CD8-positive, alpha-beta memory T cell (primary cell): Measurements from ENCODE around the gene CFAP298. TPM values are rescaled to one million over a fixed set of nuclear protein-coding genes. Genes with fewer than 3 reads are reported as not detected.
A peak's percentile ranks its signal among the peaks of the same experiment; 100 is the strongest.

Source experiments
- CTCF ChIA-PET: fragments of 350-600 bp; sonication (Branson Sonifier 250); formaldehyde crosslinking; loops from one replicate; lab custom pipeline; 2021; ENCODE audit warnings: antibody characterized with exemption; lab: Charles Lee
- POLR2A ChIA-PET: fragments of 350-600 bp; sonication (Branson Sonifier 250); formaldehyde crosslinking; loops from one replicate; lab custom pipeline; 2021; ENCODE audit warnings: antibody characterized with exemption; lab: Charles Lee
- DNase-seq, 5 donors: peaks; one replicate each; pipeline versions ENCODE4 v3.0.0 to v3.0.0-alpha.2; 2020 to 2022; ENCODE audit warnings: mixed read lengths in 1 of 5
- H3K27ac ChIP-seq: one replicate; pipeline ENCODE4 v1.7.0; 2013; ENCODE audit warnings: low read depth, mild to moderate bottlenecking, low read length, moderate library complexity
- H3K27me3 ChIP-seq: 2 replicates; pipeline ENCODE4 v1.7.0; 2013; ENCODE audit warnings: low read length, mild to moderate bottlenecking; ENCODE audit not compliant: insufficient read depth, poor library complexity, severe bottlenecking
- H3K36me3 ChIP-seq: 2 replicates; pipeline ENCODE4 v1.7.0; 2013; ENCODE audit warnings: mild to moderate bottlenecking, low read length, moderate library complexity; ENCODE audit not compliant: insufficient read depth
- H3K4me1 ChIP-seq: 2 replicates; pipeline ENCODE4 v1.7.0; 2013; ENCODE audit warnings: mild to moderate bottlenecking, low read length, moderate library complexity; ENCODE audit not compliant: insufficient read depth
- H3K4me3 ChIP-seq: 2 replicates; pipeline ENCODE4 v1.7.0; 2013; ENCODE audit warnings: mild to moderate bottlenecking, low read length
- H3K9me3 ChIP-seq: 2 replicates; pipeline ENCODE4 v1.7.0; 2013; ENCODE audit warnings: mild to moderate bottlenecking, low read length
- H3K27ac Mint-ChIP-seq, 8 donors: one replicate each; pipeline ENCODE4 v1.8.0; 2020 to 2021; ENCODE audit warnings: mixed read lengths in 8 of 8, mild to moderate bottlenecking in 6 of 8, inconsistent platforms in 3 of 8, moderate library complexity in 3 of 8
- H3K27me3 Mint-ChIP-seq, 2 donors: one replicate each; pipeline ENCODE4 v1.8.0; 2020 to 2021; ENCODE audit warnings: mixed read lengths in 2 of 2, mild to moderate bottlenecking in 1 of 2, moderate library complexity in 1 of 2
- H3K36me3 Mint-ChIP-seq, 3 donors: one replicate each; pipeline ENCODE4 v1.8.0; 2020 to 2021; ENCODE audit warnings: mixed read lengths in 3 of 3, inconsistent platforms in 1 of 3, mild to moderate bottlenecking in 1 of 3
- H3K4me1 Mint-ChIP-seq, 3 donors: one replicate each; pipeline ENCODE4 v1.8.0; 2020 to 2021; ENCODE audit warnings: mixed read lengths in 3 of 3, inconsistent platforms in 1 of 3, mild to moderate bottlenecking in 1 of 3
- H3K4me3 Mint-ChIP-seq, 7 donors: one replicate each; pipeline ENCODE4 v1.8.0; 2020 to 2021; ENCODE audit warnings: mixed read lengths in 7 of 7, mild to moderate bottlenecking in 6 of 7, moderate library complexity in 4 of 7, inconsistent platforms in 2 of 7
- H3K9me3 Mint-ChIP-seq, 5 donors: one replicate each; pipeline ENCODE4 v1.8.0; 2020 to 2022; ENCODE audit warnings: mixed read lengths in 5 of 5, mild to moderate bottlenecking in 3 of 5, moderate library complexity in 2 of 5, inconsistent platforms in 1 of 5
- polyA plus RNA-seq: library from polyadenylated mRNA; unstranded; fragments of 300-500 nt; fragmentation: Illumina TruSeq; gene quantifications from one replicate; pipeline ENCODE4 v1.2.3, GENCODE V29; 2021
- total RNA-seq, 2 experiments: library from RNA; stranded (reverse); gene quantifications; one replicate each; pipeline ENCODE4 v1.2.3, GENCODE V29; 2021

CFAP298 gene
- total and polyA plus RNA-seq, 3 experiments from 2014 or later = 49.4 to 62.8 (median 51.9) TPM

DNA sequence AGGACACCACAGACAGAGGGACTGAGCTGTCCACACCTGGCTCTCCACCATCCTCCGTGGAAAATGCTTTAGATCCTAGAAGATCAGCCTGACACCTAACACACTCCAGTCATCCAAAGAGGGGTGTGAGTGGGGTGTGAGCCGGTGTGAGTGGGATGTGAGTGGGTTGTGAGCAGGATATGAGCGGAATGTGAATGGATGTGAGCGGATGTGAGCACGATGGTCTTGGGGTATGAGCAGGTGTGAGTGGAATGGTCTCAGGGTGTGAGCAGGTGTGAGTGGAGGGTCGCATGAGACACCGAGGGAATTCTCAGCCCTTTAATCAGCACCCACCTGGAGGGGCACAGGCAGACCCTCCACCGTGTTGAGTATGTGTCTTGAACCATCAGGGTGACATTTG, 27.7 kb downstream of the CFAP298 start:
- Mint-ChIP-seq H3K36me3 (peaks cover 0 to 7% (median 3%) of the 10 kb centered on the region in 3 donors), H3K4me1 (no peaks in the 10 kb centered on the region), H3K27ac (no peak overlapping the region), H3K9me3 (no peaks in the 10 kb centered on the region), H3K4me3 (no peak overlapping the region), H3K27me3 (peaks cover 6 to 7% of the 10 kb centered on the region in 2 donors)
- DNase-seq = no peak
- Histone ChIP-seq H3K27ac (no peak overlapping the region), H3K27me3 (no peaks in the 10 kb centered on the region), H3K36me3 (no peaks in the 10 kb centered on the region), H3K4me3 (no peak overlapping the region), H3K9me3 (no peaks in the 10 kb centered on the region), H3K4me1 (no peaks in the 10 kb centered on the region)
- POLR2A ChIA-PET = no interaction called here
- CTCF ChIA-PET = interaction anchor here (0.9 kb wide), 1 partner anchor 15 kb away, joined by 4 read pairs; no protein-coding TSS in a partner anchor

DNA sequence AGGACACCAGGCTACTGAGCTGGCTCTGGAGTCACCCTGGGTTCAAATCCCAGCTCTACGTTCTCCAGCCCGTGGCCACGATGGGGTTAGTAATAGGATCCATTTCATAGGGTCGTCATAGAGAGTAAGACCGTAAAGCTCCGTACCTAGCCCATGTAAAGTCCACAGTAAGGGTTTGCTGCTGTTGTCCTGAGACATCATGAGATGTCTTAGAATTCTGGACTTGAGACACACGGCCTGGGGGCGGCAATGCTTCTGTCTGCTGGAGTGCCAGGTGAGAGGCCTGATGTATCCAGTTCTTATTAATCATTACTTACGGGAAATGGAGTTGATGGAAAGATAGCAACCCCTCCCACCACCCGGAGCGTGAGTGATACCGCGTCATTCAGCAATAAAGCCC, 30.4 kb downstream of the CFAP298 start:
- DNase-seq = no peak
- H3K4me3 Mint-ChIP-seq = no peak overlapping the region
- H3K27ac ChIP-seq = no peak overlapping the region
- H3K4me3 ChIP-seq = no peak overlapping the region
- ChIA-PET POLR2A (no interaction called here), CTCF (interaction anchor here (0.6 kb wide), 1 partner anchor 13 kb away, joined by 3 read pairs; no protein-coding TSS in a partner anchor)
- no peak overlapping the region for H3K27ac Mint-ChIP-seq
- no peaks in the 10 kb centered on the region for H3K9me3 ChIP-seq
- no peaks in the 10 kb centered on the region for H3K27me3 ChIP-seq
- peaks cover 0 to 13% (median 0%) of the 10 kb centered on the region in 3 donors for H3K4me1 Mint-ChIP-seq
- H3K4me1 ChIP-seq = no peaks in the 10 kb centered on the region
- H3K9me3 Mint-ChIP-seq = no peaks in the 10 kb centered on the region
- peaks cover 0 to 7% (median 6%) of the 10 kb centered on the region in 3 donors for H3K36me3 Mint-ChIP-seq
- H3K36me3 ChIP-seq = no peaks in the 10 kb centered on the region
- peaks cover 8 to 16% of the 10 kb centered on the region in 2 donors for H3K27me3 Mint-ChIP-seq

DNA sequence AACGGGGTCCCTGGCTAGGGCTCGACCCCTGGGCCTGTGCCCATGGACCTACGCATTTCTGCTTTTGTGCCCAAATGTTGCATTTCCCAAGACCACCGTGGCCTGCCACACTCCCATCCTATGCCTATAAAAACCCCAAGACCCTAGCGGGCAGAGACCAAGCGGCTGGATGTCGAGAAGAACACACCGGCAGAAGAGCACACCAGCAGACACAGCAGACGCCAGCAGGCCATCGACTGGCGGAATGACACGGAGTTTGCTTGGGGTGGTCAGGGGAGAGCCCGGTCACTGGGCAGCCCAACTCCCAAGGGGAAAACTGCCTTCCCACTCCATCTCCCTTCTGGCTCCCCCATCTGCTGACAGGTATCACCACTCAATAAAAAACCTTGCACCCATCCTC, 31.2 kb downstream of the CFAP298 start:
- peaks cover 0 to 7% (median 6%) of the 10 kb centered on the region in 3 donors for H3K36me3 Mint-ChIP-seq
- no peaks in the 10 kb centered on the region for H3K9me3 Mint-ChIP-seq
- no peak for DNase-seq
- H3K36me3 ChIP-seq = no peaks in the 10 kb centered on the region
- no peak overlapping the region for H3K4me3 Mint-ChIP-seq
- CTCF ChIA-PET = interaction anchor here (1.6 kb wide), 1 partner anchor 11 kb away, joined by 7 read pairs; no protein-coding TSS in a partner anchor
- H3K27me3 Mint-ChIP-seq = peaks cover 8 to 16% of the 10 kb centered on the region in 2 donors
- POLR2A ChIA-PET = no interaction called here
- no peaks in the 10 kb centered on the region for H3K4me1 ChIP-seq
- no peak overlapping the region for H3K27ac ChIP-seq
- H3K27ac Mint-ChIP-seq = no peak overlapping the region
- no peaks in the 10 kb centered on the region for H3K9me3 ChIP-seq
- H3K4me1 Mint-ChIP-seq = peaks cover 0 to 13% (median 0%) of the 10 kb centered on the region in 3 donors
- H3K27me3 ChIP-seq = no peaks in the 10 kb centered on the region
- no peak overlapping the region for H3K4me3 ChIP-seq

DNA sequence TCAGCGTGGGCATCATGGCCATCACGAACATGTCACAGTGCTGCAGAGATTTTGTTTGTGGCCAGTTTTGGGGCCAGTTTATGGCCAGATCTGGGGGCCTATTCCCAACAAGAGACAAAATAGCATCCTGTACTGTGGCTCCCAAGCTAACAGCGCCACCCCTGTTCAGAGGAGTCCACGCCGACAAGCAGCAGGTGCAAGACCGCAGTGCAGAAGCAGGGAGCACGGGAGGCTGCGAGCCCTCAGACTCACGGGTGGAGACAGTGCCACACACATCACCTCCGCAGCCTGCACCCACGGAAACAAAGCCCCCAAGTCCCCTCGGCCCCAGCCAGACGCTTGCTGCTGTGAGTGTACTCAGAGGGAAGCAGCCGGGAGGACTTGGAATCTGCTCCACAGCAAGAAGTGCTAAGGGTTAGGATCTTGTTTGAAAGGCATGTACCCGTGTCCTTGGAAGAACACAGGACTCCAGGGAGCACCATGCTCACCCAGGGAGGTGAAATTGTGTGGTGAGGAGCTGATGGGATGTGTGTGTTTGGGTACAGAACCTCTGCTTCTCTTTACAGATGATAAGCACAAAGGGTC, 34.0 kb downstream of the CFAP298 start:
- Mint-ChIP-seq H3K9me3 (no peaks in the 10 kb centered on the region), H3K27ac (peak overlapping the region in 1 of 8 donors; percentile 22), H3K36me3 (peaks cover 0 to 2% (median 0%) of the 10 kb centered on the region in 3 donors), H3K27me3 (peaks cover 8 to 10% of the 10 kb centered on the region in 2 donors), H3K4me3 (peak overlapping the region in 2 of 7 donors; percentile 15 to 28), H3K4me1 (peaks cover 0 to 13% (median 0%) of the 10 kb centered on the region in 3 donors)
- Histone ChIP-seq H3K27ac (no peak overlapping the region), H3K9me3 (no peaks in the 10 kb centered on the region), H3K36me3 (no peaks in the 10 kb centered on the region), H3K4me1 (no peaks in the 10 kb centered on the region), H3K27me3 (no peaks in the 10 kb centered on the region), H3K4me3 (no peak overlapping the region)
- CTCF ChIA-PET = interaction anchor here (0.7 to 4.8 kb wide), 3 partner anchors 23 to 177 kb away, joined by 3 to 21 read pairs (median 8); no protein-coding TSS in a partner anchor
- POLR2A ChIA-PET = no interaction called here
- DNase-seq = peak in 4 of 5 donors; percentile 16 to 68 (median 22)

DNA sequence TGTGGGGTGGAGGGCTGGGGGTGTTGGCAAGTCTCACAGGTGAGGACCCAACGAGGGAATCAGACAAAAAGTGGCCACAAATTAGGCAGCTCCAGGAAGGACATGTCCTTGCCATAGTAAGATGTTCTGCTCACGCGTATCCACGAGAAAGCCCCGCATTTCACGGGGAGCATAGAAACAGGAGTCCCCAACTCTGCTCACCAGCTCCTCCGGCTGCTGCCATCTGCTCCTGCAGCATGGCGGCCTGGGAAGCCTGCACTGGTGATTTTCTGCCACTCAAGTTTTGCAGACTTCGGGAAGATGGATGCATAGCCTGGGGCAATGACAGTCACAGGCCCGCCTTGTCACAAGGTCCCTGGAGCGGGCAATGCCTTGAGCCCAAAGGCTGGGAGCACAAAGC, 36.2 kb downstream of the CFAP298 start:
- no peaks in the 10 kb centered on the region for H3K9me3 ChIP-seq
- H3K4me3 ChIP-seq = no peak overlapping the region
- Mint-ChIP-seq H3K9me3 (no peaks in the 10 kb centered on the region), H3K27me3 (peaks cover 6 to 10% of the 10 kb centered on the region in 2 donors), H3K4me3 (no peak overlapping the region), H3K36me3 (peaks cover 0 to 2% (median 0%) of the 10 kb centered on the region in 3 donors), H3K4me1 (peaks cover under 1 to 13% (median 2%) of the 10 kb centered on the region in 3 donors), H3K27ac (no peak overlapping the region)
- no peaks in the 10 kb centered on the region for H3K27me3 ChIP-seq
- H3K36me3 ChIP-seq = no peaks in the 10 kb centered on the region
- ChIA-PET POLR2A (no interaction called here), CTCF (interaction anchor here (4.8 kb wide), 1 partner anchor 25 kb away, joined by 21 read pairs; no protein-coding TSS in a partner anchor)
- H3K4me1 ChIP-seq = no peaks in the 10 kb centered on the region
- H3K27ac ChIP-seq = no peak overlapping the region
- no peak for DNase-seq

DNA sequence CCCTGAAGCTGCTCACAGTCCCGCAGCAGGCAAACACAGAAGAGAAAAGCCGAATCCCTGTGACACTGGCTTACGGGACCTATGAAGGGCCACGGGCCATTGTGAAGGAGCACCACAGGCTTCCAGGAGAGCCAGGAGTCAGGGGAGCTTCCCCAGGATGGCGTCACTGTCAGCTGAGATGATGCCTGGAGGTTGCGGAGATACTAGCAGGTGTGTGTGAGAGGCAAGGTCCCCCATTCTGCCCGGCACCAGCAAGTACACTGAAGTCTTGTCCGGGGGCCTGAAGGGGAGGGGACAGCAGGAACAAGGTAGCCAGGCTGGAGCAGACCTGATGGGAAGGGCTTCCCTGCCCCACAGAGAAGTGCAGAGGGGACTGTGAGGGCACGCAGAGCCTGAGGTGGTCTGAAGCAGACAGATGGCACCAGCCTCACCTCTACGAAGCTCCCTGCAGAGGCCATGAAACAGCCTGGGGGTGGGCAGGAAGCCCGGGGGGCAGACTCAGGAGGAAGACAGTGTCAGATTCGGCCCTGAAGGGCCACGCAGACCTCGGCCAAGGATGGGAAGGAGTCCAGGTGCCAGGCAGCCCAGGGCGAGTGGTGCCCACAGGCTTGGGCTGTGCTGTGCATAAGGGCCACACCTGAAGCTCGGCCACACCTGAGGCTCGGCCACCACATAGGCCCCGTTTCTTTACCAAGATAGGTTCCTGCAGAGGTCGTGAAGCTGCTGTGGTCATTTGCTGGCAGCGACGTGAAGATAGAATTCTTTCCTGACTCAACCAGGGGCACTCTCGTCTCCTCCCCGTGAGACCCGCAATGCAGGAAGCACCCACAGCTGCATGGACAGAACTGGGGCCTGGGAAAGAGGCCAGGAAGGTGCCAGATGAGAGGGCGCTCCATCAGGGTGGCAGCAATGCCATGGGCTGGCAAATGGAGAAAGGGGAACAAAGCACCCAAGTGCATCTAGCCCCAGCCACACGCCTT, 36.9 kb downstream of the CFAP298 start:
- Mint-ChIP-seq H3K9me3 (no peaks in the 10 kb centered on the region), H3K27me3 (peaks cover 6 to 10% of the 10 kb centered on the region in 2 donors), H3K36me3 (peaks cover 0 to 2% (median 0%) of the 10 kb centered on the region in 3 donors), H3K4me3 (no peak overlapping the region), H3K4me1 (peaks cover 8 to 21% (median 9%) of the 10 kb centered on the region in 3 donors), H3K27ac (peak overlapping the region in 1 of 8 donors; percentile 79)
- Histone ChIP-seq H3K4me3 (no peak overlapping the region), H3K27ac (no peak overlapping the region), H3K36me3 (no peaks in the 10 kb centered on the region), H3K9me3 (no peaks in the 10 kb centered on the region), H3K27me3 (no peaks in the 10 kb centered on the region), H3K4me1 (no peaks in the 10 kb centered on the region)
- ChIA-PET CTCF (interaction anchor here (4.8 kb wide), 1 partner anchor 26 kb away, joined by 21 read pairs; no protein-coding TSS in a partner anchor), POLR2A (interaction anchor here (0.9 kb wide), 1 partner anchor 8 kb away, joined by 3 read pairs; no protein-coding TSS in a partner anchor)
- DNase-seq = no peak

DNA sequence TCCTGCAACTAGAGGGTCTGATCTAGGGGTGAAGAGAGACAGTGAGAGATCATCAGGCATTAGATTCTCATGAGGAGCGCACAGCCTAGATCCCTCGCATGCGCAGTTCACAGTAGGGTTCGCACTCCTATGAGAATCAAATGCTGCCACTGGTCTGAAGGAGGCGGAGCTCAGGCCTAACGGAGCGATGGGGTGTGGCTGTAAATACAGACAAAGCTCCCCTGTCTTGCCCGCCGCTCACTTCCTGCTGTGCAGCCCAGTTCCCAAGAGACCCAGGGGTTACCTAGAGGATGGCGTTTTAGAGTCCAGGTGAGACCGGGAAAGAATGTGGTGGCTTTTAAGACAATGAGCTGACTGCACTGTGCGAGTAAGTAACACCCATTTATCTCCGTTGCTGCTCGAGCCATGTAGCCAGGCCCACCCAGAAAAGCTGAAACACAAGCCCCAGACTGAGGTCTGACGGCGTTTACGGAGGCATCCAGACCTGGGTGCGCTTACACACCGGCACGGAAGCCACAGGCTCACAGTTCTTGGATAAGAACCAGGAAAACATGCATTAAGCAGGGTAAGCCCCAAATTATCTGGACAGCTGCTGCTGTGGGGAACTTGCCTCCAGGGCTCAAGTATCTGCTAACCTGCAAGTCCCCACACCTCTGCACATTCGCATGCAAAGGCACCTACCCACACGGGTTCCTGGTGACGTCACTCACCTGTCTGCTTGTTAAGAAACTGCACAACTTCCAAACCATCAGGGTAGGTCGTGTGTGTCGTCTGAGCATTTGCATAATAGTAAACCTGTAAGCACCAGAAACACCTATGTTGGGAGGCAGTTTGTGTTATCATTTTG, 39.4 kb downstream of the CFAP298 start:
- no peaks in the 10 kb centered on the region for H3K27me3 ChIP-seq
- peaks cover 0 to 7% of the 10 kb centered on the region in 2 donors for H3K27me3 Mint-ChIP-seq
- no peak for DNase-seq
- no peak overlapping the region for H3K27ac ChIP-seq
- CTCF ChIA-PET = no interaction called here
- no peaks in the 10 kb centered on the region for H3K9me3 Mint-ChIP-seq
- H3K27ac Mint-ChIP-seq = no peak overlapping the region
- no peak overlapping the region for H3K4me3 ChIP-seq
- H3K4me1 Mint-ChIP-seq = peaks cover 24 to 34% (median 26%) of the 10 kb centered on the region in 3 donors
- peaks cover 0 to 8% (median 2%) of the 10 kb centered on the region in 3 donors for H3K36me3 Mint-ChIP-seq
- no peaks in the 10 kb centered on the region for H3K9me3 ChIP-seq
- POLR2A ChIA-PET = interaction anchor here (0.5 kb wide), 1 partner anchor 107 kb away, joined by 4 read pairs; no protein-coding TSS in a partner anchor
- H3K4me1 ChIP-seq = no peaks in the 10 kb centered on the region
- peak overlapping the region in 1 of 7 donors; percentile 45 for H3K4me3 Mint-ChIP-seq
- H3K36me3 ChIP-seq = no peaks in the 10 kb centered on the region
